GM19467 (cell line): ENCODE measurements around the gene ANGPTL2.

ENCODE experiments used
- ATAC-seq: cut with Tn5 transposase; IDR thresholded peaks from one replicate; pipeline ENCODE4 v1.9.1; 2021; ENCODE audit warnings: mild to moderate bottlenecking, moderate library complexity; ENCODE audit not compliant: unreplicated experiment

The ANGPTL2 gene

DNA sequence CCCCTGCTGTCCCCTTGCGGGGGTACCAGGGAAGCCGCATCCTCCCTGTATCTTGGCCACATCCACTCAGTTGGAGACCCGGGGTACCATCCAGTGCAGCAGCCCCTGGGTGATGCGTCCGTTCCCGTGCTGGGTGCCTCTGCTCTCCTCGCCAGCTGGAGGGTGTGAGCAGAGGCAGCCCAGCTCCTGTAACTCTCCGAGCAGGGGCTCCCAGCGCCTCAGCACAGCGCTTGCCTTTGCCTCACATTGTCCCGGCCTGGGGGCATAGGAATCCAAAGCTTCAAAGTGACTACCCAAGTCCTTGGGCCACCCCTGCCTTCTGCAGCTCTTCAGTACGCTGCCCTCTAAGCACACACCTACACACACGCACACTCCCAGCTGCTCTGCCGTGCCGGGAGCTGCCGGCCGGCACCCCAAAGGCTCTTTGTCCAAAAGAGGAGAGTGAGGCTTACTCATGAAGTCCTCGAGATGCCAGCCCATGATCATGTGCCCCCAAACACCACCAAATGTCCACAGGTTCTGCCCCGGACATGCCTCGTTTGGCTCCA lies 733 bp downstream of the ANGPTL2 start:
- no peak for ATAC-seq

DNA sequence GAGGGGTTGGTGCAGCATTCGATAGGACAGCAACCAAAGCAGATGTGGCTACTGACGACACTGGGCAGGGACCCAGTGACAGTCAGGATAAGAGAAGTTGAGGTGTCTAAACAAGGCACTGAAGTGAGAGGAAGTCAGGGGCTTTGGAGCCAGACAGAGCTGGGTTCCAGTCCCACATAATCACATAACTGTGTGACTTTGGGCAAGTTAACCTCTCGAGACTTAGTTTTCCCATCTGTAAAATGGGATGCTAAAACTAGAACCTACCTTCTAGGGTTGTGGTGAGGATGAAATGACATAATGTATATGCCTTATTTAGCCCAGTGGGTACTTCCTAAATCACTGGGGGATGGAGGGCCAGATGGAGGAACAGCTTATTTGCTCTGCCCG lies 3.1 kb downstream of the ANGPTL2 start:
- no peak for ATAC-seq

DNA sequence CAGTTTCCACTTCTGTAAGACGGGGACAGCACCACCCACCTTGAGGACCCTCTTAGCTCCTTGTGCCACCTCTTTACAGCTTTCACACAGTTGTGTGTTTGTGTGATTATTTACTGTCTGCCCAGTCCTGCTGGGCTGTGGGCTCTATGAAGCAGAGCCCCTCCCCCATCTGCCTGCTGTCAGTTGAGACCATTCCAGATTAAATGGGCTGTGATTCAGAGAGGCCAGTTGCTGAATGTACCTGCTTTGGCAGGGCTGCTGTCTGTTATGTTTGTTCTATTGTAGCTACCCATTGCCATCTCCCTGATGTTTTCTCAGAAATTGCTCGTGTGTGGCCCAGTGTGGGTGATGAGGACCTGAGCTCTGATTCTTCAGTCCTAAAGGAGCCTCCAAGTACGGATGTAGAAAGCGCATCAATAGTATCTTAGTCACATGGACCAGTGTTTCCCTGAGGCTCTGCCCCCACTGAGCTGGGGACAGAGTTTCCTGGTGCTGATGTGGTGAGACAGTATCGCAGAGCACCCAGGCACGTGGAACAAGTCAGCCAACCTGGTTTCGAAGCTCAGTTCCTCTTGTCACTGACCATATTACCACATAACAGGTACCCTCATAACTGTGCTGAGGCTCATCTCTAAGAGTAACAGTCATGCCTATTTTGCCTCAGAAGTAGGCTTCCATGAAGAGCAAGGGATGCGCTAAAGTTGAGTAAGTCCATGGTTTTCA lies 3.7 kb downstream of the ANGPTL2 start:
- no peak for ATAC-seq

DNA sequence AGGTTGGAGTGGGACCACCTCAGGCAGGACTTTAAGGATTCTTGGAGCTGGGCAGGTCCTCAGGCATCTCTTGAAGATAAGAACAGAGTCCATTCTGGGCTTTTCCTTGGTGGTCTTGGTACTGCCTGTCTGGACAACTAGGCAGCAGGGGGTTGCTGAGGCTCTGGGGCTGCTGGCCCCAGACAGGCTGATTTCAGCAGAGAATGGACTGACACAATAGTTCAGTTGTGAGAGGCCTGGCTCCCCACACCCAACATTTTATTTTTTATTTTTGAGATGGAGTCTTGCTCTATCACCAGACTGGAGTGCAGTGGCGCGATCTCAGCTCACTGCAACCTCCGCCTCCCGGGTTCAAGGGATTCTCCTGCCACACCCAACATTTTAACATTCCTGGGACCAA lies 4.6 kb downstream of the ANGPTL2 start:
- no peak for ATAC-seq

DNA sequence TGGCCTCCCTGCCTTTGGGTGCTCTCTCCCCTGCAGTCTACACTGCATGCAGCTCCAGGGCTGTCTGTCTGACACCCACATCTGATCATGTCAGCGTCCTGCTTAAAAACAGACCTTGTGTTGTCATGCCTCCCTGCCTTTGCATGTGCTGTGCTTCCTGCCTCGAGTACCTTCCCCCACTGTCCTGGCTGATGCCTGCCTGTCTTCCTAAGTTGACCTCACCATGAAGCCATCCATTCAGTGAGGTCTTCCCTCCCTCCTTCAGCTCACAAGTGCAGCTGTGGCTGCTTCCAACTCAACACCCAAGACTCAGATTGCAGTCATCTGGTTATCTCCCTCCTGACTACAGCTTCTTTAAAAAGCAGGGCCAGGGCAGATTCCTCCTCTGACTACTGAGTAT lies 5.5 kb downstream of the ANGPTL2 start:
- no peak for ATAC-seq

DNA sequence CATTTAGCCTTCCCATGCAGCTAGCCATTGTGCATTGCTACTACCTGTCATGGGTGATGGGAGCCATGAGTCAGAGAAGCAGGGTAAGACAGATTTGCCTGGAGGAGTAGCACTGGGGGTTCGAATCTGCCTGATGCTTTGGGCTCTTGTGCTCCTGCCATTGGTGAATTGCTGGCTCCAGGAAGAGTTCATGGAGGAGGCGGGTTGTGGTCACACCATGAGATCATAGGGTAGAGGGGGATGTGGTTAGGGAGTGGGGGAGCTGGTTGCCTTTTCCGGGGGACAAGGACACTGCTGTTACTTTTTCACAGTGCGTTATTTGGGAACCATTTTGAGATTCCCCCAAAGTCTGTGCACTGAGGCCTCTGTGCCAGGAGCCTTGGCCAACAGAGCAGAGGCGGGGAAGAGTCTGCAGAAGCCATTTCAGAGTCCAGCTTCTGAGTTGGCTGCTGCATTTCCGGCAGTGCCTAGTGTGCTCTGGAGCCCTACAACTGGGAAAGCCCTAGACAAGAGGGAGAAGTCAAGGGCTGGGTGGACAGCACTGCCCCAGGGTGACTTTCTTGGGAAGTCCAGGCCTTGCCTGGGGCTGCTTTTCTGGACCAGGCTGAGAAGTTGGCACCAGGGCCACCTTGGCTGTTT lies 6.2 kb downstream of the ANGPTL2 start:
- ATAC-seq = no peak

DNA sequence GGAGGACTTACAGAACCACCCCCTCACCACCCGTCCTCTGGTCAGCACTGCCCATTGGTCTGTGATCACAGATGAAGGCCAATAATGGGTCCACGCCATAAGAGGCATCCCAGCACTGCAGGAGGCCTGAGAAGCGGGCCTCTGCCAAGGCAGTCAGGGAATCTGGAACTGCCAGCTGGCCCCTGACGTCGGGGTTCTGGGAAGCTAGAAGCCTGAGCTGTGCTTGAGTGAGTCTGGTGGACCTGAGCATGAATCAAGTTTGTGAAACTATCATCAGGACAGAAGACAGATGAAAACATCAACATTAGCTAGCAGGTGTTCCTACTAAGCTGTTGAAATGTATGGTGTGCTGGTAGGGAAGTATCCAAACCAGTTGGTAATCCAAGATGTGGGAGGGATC lies 7.8 kb downstream of the ANGPTL2 start:
- ATAC-seq = no peak

DNA sequence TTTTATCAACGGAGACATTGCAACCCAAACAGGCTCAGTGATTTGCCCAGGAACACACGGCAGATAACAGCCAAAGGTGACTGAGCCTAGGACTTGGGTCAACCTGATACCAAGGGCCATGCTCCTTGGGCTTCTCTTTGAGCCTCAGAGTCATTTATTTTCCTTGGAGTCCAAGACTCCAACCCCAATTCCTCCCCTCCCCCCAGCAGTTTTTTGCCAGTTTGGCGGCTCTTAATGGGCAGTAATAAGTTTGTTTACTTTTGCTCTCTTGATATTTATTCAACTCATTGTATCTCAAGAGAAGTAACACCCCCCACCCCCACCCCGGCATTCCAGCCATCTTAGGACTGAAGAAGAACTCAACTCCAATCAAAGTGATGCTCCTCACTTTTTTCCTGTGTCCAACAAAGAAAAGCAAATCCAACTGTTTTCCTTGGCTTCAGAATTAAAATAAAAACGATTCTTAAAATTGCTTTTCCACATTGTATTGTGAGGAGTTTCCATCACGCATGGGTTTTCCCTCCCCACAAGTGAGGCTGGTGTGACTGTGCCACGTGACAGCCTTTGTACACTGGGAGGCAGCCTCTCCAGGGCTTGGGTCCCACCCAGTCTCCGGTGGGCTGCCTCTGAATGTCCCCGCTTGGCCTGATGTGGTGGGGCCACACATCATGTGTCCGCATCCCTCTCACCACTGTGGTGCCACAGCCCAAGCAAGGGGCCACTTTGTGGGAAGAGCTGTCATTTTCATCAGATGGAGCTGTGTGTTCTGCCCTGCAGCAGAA lies 9.1 kb downstream of the ANGPTL2 start:
- ATAC-seq = no peak

DNA sequence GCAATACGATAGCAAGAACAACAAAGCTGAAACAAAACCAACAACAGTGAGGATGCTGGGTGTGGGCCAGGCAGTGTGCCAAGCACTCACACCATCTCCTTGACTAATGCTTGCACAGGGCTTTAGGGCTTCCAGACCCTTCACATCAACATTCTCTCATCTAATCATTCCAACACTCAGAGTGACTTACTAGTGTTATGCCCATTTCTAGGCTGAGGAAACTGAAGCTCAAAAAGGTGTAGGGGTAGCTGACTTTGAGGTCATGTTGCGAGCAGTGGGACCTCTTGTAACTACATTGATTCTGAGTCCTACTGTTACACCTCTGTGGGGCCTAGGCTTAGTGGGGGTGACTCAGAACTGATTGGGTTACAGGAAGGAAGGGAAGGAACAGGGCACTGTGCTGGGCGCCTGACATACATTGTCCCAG lies 9.7 kb downstream of the ANGPTL2 start:
- ATAC-seq = no peak

DNA sequence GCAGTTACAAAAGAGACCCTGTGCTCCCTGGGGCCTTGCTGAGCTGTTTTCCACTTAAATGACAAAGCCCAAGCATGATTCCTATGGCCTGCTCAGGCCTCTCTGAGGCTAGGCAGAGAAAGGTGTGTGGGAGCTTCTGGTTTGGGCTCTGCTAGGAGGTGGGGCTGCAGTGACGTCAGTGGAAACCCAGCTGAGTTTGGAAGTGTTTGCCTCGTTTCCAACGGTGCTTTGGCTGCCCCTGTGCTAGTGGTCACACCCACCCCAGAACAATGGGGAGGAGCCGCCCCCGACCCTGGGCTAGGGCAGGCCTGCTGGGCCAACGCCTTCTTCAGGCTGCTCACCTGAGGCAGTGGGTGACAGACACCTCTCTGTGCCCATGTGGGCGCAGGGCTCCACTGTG lies 10.4 kb downstream of the ANGPTL2 start:
- ATAC-seq = no peak

DNA sequence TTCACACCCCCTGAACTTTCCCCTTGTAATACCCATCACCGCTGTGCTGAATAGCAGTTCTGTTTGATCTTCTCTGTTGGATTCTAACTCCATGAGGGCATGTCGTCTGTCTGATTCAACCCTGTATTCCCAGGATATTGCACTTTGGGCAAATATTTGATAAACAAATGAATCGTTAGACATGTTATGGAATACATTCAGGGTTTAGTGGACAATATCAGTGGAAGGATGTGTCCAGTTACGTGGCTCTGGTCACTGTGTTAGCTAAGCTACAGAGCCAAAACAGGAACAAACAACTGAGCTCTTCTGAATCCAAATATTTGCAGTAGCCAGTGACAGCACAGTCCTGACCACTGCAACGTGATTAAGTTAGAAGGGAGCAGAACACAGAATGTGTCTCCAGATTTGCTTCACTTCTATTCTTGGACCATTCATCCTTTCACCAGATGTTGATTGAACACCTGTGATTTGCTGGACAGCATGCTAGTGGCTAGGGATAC lies 13.2 kb downstream of the ANGPTL2 start:
- ATAC-seq = no peak

DNA sequence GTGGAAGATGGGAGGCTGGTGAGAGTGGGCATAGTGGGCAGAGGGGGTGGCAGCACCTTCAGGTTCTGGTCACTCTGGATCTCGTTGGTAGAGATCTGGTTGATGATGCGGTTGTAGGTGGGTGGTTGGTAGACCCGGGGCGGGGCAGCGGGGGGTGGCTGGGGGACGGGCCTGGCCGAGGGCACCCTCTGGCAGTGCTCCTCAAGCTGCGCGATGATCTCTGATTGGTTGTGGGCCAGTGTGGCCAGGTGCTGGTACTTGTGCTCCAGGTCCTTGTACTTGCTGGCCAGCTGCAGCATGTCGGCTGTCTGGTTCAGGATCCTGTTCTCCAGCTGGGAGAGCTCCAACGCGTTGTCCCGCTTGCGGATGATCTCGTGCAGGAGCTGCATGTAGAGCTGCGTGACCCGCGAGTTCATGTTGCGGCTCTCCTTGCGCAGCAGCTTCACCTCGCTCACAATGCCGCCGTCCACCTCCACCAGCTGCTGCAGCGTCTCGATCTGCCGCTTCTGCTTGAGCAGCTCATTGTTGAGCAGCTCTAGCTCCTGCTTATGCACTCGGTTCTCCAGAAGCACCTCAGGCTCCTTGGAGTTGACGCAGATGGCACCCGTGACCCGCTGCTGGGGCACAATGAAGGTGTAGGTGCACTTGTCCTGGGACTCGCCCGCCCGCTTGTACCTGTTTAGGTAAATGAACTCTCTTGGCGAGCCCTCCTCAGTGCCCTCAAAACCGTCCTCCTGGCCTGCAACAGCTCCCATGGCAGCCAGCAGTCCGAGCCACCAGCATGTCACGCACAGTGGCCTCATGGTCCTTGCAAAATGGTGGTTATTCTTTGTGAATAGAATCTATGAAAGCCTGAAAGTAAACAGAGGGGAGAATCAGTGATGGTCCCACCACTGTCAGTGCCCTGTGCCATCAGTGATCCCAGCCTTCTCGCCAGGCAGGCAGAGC lies 14.2 kb downstream of the ANGPTL2 start:
- ATAC-seq = no peak

DNA sequence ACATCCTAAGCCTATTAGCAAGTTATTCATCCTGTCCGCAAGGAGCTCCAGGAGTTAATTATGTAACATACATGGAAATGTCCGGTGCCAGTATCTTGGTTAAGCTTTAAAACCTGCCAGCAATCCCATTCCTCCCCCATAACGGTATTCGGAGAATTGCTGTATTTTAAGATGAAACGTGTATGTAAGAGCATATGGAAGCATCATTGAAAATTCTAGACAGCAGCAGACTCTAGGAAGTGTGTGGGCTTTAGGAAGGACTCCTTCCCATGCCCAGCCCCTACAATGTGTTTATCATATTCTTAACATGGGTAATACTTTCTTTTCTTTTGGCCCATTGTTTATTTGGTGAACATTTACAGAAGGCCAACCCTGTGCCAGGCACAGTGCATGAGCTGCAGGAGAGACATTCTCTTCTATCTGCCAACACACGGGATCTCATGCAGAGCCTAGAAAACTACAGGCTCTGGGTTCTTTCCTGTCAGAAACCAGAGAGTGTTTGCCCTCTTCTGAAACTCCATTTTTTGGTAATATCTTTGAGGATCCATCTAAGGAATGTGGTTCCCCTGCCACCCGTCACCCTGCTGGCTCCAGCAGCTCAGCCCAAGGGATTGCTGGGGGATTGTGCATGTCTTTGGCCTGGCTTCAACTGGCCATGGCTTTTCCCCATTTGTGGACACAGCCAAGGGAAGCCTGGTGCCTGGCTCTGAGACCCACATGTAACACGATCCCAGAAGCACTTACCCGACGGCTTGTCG lies 15.1 kb downstream of the ANGPTL2 start:
- ATAC-seq = no peak

DNA sequence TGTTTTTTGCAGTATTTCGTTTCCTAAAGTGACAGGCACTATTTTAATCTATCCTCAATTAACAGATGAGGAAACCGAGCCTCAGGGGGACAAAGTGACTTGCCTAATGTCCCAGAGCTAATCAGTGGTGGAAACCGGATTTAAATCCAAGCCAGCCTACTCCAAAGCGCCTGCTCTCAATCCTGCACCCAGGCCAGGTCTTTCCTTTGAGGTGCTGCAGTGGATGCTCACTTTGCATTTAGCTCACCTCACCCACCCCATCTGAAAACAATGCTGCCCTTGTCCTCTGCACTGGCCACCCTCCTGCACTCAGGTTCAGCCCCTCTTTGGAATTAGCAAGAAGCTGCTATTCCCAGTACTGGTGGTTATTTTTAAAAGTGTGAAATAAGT lies 16.0 kb downstream of the ANGPTL2 start:
- no peak for ATAC-seq

DNA sequence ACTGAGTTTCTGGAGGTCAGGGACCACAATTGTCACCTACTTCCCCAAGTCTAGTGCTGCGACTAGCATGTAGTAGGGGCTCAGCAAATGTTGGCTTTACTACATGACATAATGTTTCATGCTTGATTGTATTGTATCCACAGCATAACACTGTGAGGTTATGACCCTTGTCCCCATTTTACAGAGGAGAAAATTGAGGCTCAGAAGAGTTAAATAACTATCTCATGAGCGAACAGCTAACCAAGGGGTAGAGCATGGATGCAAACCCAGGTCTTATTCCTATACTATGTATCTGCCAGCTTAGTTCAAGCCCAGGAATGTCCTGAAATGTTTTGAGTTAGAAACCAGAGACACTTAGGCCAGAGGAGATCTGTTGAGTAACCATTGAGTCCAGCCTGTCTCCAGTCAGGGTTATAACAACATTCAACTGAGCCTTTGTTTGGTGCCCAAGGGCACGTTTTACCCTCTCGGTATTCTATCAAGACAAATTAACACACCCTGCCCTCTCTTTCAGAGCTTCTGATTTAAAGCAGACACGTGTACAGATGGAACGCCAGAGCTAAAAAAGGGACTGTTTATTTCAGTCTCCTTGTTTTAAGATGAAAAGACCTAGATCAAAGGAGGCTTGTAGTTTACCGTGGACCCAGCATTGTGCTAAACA lies 16.5 kb downstream of the ANGPTL2 start:
- ATAC-seq = no peak

DNA sequence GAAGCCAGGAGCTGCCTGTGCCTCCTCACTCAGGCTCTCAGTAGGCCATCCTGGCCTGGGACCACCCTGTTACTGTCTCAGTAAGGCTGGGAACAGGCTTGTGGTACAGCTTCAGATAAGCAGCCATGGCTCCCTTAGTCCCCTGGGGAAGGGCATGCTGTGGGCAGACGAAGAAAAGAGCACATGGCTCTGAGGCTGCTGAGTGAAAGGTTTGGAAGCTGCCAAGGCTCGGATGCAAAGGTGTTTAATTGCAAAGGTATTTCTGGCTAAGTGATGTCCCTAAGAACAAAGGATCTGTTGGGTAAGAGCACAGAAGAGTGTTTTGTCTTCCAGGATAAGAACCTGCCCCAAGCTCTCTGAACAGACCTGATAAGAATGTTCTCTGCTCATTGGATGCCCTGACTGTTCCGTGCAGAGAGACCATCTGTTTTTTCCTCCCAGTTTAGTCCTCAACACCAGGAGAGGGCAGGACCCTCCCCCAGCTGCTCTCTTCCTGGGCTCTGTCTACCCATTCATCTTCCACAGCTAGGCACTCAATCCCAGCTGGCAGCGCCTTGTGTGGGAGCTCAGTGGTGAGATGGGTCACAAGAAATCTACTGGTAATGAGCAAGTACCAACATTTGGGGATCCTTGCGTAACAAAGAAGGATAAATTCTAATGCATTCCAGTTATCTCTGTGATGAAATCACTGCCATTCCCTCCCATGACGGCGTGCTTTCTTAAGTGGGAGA lies 17.7 kb downstream of the ANGPTL2 start:
- no peak for ATAC-seq

DNA sequence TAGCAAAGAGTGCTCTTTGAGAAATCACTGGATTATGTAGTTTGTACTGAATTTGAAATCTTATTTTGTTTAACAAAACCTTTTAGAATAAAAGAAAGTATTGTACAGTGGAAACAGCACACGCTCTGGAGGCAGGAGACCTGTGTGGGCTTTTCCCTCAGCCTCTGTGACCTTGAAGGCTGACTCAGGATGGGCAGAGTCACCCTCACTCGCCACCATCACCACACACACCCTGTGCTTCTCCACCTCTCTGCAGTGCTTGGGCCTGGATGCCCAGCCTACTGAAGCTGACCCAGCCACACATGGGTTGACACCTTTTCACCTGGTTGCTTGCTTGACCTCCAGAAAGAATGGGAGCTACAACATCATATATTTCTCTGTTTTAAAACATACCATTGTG lies 19.6 kb downstream of the ANGPTL2 start:
- ATAC-seq = no peak

DNA sequence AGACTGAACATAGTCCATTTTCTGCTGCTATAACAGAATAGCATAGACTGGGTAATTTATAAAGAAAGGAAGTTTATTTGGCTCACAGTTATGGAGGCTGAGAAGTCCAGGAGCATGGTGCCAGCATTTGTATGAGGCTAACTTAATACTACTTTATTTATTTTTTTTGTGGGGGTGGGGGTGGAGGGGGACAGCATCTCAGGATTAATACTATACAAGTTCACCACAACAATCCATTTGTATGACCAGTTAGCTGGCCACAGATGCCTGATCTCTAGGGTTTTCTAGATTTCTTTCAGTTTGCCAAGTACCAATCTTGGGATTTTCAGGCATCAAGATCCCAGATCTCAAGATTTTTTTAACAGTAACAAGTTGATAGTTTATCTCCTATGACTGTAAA lies 20.3 kb downstream of the ANGPTL2 start:
- no peak for ATAC-seq

DNA sequence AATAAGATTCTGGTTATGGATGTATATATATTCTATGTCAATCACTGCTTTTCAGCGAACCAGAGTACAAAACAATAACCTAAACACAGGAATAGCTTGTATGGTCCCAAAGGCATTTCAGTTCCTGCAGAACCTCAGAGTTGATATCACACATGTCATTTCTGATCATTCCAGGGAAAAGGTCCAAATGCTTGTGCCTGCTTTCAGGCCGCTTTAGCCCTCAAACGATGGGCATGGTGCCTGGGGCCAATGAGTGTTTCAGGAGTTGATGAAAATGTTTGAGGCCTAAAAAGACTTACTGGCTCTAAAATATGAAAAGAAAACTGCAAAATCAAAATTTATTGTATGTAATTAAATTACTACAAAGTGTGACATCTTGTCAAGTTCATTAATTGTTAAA lies 22.8 kb downstream of the ANGPTL2 start:
- no peak for ATAC-seq
